HepG2 (cell line): ENCODE results near the gene TENM3. TPM values are rescaled to one million over a fixed set of nuclear protein-coding genes. Genes with fewer than 3 reads are reported as not detected.

Experiments used
- ATAC-seq: fragments of 200-7000 bp; cut with Tn5 transposase; 3 replicates; pipeline ENCODE4 v1.9.1; 2020; ENCODE audit warnings: mild to moderate bottlenecking, moderate library complexity
- BruUV-seq: library from RNA; stranded (reverse); fragments of 400-500 nt; replicated peaks from 2 replicates; lab custom pipeline; 2021; lab: Mats Ljungman, UMichigan
- CTCF ChIA-PET: fragments of 300-600 bp; formaldehyde crosslinking; extraction: SDS; loops from one replicate; lab custom pipeline; 2021; ENCODE audit warnings: low total read pairs, inconsistent platforms, low intra/inter-chr PET ratio; lab: Yijun Ruan, JAX
- POLR2A ChIA-PET: fragments of 350-600 bp; sonication (Branson Sonifier 250); formaldehyde crosslinking; loops from one replicate; lab custom pipeline; 2020; ENCODE audit warnings: antibody characterized with exemption, inconsistent platforms; lab: Yijun Ruan, JAX
- DNase-seq: peaks from one replicate; pipeline ENCODE4 v3.0.0-alpha.2; 2015; ENCODE audit warnings: low spot score
- FAIRE-seq: peaks from 3 replicates; lab custom pipeline; 2011; peaks lifted over from hg19 to GRCh38; lab: Jason Lieb, UNC
- H2AFZ ChIP-seq: one replicate; pipeline ENCODE4 v1.6.1; 2011; ENCODE audit warnings: low read length, inconsistent platforms
- H3K27ac ChIP-seq: fragments of 300-600 bp; 3 replicates; pipeline ENCODE4 v1.8.0; 2011; ENCODE audit warnings: mixed run types, mild to moderate bottlenecking, mixed read lengths, low read length, inconsistent platforms; ENCODE audit not compliant: insufficient read depth; ENCODE audit errors: extremely low read length
- H3K27me3 ChIP-seq, 2 experiments: fragments of 200-600 bp in 1 of 2; 2 replicates in 1 of 2; 3 replicates in 1 of 2; pipeline versions ENCODE4 v1.6.0 to v1.8.0; 2011; ENCODE audit warnings: low read length in 2 of 2, mild to moderate bottlenecking in 2 of 2, moderate library complexity in 2 of 2, inconsistent platforms in 1 of 2; ENCODE audit not compliant: insufficient read depth in 2 of 2, control insufficient read depth in 1 of 2
- H3K36me3 ChIP-seq, 2 experiments: fragments of 200-600 bp in 1 of 2; replicated peaks in 1 of 2; 2 replicates in 1 of 2; 3 replicates in 1 of 2; pipeline versions ENCODE4 v1.5.1 to v1.8.0; 2011; ENCODE audit warnings: low read length in 2 of 2, inconsistent platforms in 1 of 2; ENCODE audit not compliant: insufficient read depth in 2 of 2, control insufficient read depth in 1 of 2
- H3K4me1 ChIP-seq: 2 replicates; pipeline ENCODE4 v1.5.1; 2012; ENCODE audit warnings: low read length, inconsistent platforms; ENCODE audit not compliant: insufficient read depth
- H3K4me2 ChIP-seq: 2 replicates; pipeline ENCODE4 v1.6.0; 2011; ENCODE audit warnings: low read depth, low read length, inconsistent platforms
- H3K4me3 ChIP-seq, 3 experiments: fragments of 200-600 bp in 1 of 3; sonication (generic), shearing (Covaris generic) in 1 of 3; replicated peaks in 1 of 3; 2 replicates each; pipeline ENCODE4 v1.5.1; 2011 to 2016; ENCODE audit warnings: low read length in 3 of 3, inconsistent platforms in 2 of 3, low read depth in 2 of 3, mild to moderate bottlenecking in 2 of 3, control low read depth in 1 of 3, mixed read lengths in 1 of 3; ENCODE audit not compliant: insufficient read depth in 1 of 3
- H3K79me2 ChIP-seq: one replicate; pipeline ENCODE4 v1.6.1; 2011; ENCODE audit warnings: low read length, inconsistent platforms; ENCODE audit not compliant: insufficient read depth
- H3K9ac ChIP-seq: 2 replicates; pipeline ENCODE4 v1.6.0; 2011; ENCODE audit warnings: mild to moderate bottlenecking, low read depth, low read length, inconsistent platforms; ENCODE audit not compliant: insufficient read depth
- H3K9me3 ChIP-seq: 2 replicates; pipeline ENCODE4 v1.5.1; 2012; ENCODE audit warnings: mild to moderate bottlenecking, low read length
- H4K20me1 ChIP-seq: 2 replicates; pipeline ENCODE4 v1.6.0; 2011; ENCODE audit warnings: inconsistent platforms, mild to moderate bottlenecking, low read length, moderate library complexity; ENCODE audit not compliant: insufficient read depth
- CCAR2 ChIP-seq: fragments of 200-400 bp; formaldehyde crosslinking; optimal IDR thresholded peaks from 2 replicates; pipeline ENCODE3; 2018; ENCODE audit warnings: low read depth, mild to moderate bottlenecking, low read length, moderate library complexity
- CENPX ChIP-seq: sonication (generic); formaldehyde crosslinking; IDR thresholded peaks from 2 replicates; pipeline ENCODE4 v1.9.0; 2021; ENCODE audit warnings: mild to moderate bottlenecking, missing genetic modification reagents, moderate library complexity
- HNRNPK ChIP-seq: fragments of 200-400 bp; formaldehyde crosslinking; IDR thresholded peaks from 2 replicates; pipeline ENCODE4 v1.6.1; 2018; ENCODE audit warnings: low read length, low read depth, moderate library complexity, mild to moderate bottlenecking; ENCODE audit not compliant: poor library complexity, severe bottlenecking
- KDM5A ChIP-seq: fragments of 200-600 bp; sonication (generic); IDR thresholded peaks from 2 replicates; pipeline ENCODE4 v1.7.0; 2018; ENCODE audit warnings: antibody characterized with exemption, mild to moderate bottlenecking, low read length, borderline replicate concordance
- KLF15 ChIP-seq: sonication (generic); formaldehyde crosslinking; IDR thresholded peaks from 2 replicates; pipeline ENCODE4 v1.8.1; 2023; ENCODE audit warnings: borderline replicate concordance, mild to moderate bottlenecking, inconsistent platforms, missing genetic modification reagents, mixed read lengths
- MAFF ChIP-seq: IDR thresholded peaks from 2 replicates; pipeline ENCODE4 v1.6.1; 2011; ENCODE audit warnings: low read depth, low read length, improper control_type of control experiment
- MAFK ChIP-seq, 2 experiments: IDR thresholded peaks in 1 of 2; conservative IDR thresholded peaks in 1 of 2; 2 replicates each; pipeline ENCODE4 v1.6.1; 2011; ENCODE audit warnings: improper control_type of control experiment in 2 of 2, low read length in 2 of 2
- SP5 ChIP-seq: IDR thresholded peaks from 2 replicates; pipeline ENCODE4 v1.6.1; 2016; ENCODE audit warnings: low read depth, borderline replicate concordance
- ZBTB14 ChIP-seq: sonication (generic); formaldehyde crosslinking; IDR thresholded peaks from 2 replicates; pipeline ENCODE4 v1.4.0; 2020; ENCODE audit warnings: missing genetic modification reagents
- ZKSCAN5 ChIP-seq: sonication (generic); formaldehyde crosslinking; IDR thresholded peaks from 2 replicates; pipeline ENCODE4 v1.5.1; 2020; ENCODE audit warnings: mild to moderate bottlenecking, missing genetic modification reagents
- ZMYM2 ChIP-seq: sonication (generic); formaldehyde crosslinking; IDR thresholded peaks from 2 replicates; pipeline ENCODE4 v1.8.0; 2022; ENCODE audit warnings: mild to moderate bottlenecking, missing genetic modification reagents
- ZNF280D ChIP-seq: sonication (generic); formaldehyde crosslinking; IDR thresholded peaks from 2 replicates; pipeline ENCODE4 v1.5.1; 2020; ENCODE audit warnings: mild to moderate bottlenecking, missing genetic modification reagents
- ZNF350 ChIP-seq: sonication (generic); formaldehyde crosslinking; IDR thresholded peaks from 2 replicates; pipeline ENCODE4 v1.4.0; 2020; ENCODE audit warnings: mild to moderate bottlenecking, low read depth, missing genetic modification reagents, borderline replicate concordance
- ZZZ3 ChIP-seq: sonication (generic); formaldehyde crosslinking; IDR thresholded peaks from 2 replicates; pipeline ENCODE4 v1.4.0; 2020; ENCODE audit warnings: missing genetic modification reagents, mild to moderate bottlenecking, borderline replicate concordance
- in situ Hi-C: cut with HindIII; loops from 2 replicates; pipeline ENCODE4 v1.10.0; 2017; ENCODE audit warnings: low pct_unique_long_range_greater_than_20kb; ENCODE audit not compliant: extremely low pct_ligation_motif_present
- intact Hi-C: fragments of 100-400 bp; cut with micrococcal nuclease; formaldehyde crosslinking; loops from one replicate; pipeline ENCODE4 v1.10.0; 2022; ENCODE audit not compliant: unreplicated experiment
- polyA plus RNA-seq, 8 experiments: library from polyadenylated mRNA; depleted of rRNA in 3 of 8; stranded (reverse) in 7 of 8; unstranded in 1 of 8; fragments of >200 nt; fragmentation: Illumina TruSeq in 4 of 8; extraction: Trizol in 4 of 8; gene quantifications; 2 replicates each; pipeline versions ENCODE4 v1.2.1 to v1.2.3, GENCODE V29; 2011 to 2016; ENCODE audit warnings: low read depth in 4 of 8, missing spikeins in 1 of 8, mixed read lengths in 1 of 8; ENCODE audit not compliant: insufficient read depth in 1 of 8
- total RNA-seq, 5 experiments: library from RNA; depleted of rRNA; stranded (reverse); fragments of >200 nt; fragmentation: Illumina TruSeq; extraction: Trizol; gene quantifications; 2 replicates each; pipeline ENCODE4 v1.2.3, GENCODE V29; 2016; ENCODE audit warnings: low read depth in 1 of 5

The TENM3 gene
- total and polyA plus RNA-seq, 2 of the 13 experiments (the other 11 are each of a cell fraction or from before 2014, with no cell fraction given): 0.04 TPM; not detected in 1

- TF ChIP-seq KDM5A: no peak
- TF ChIP-seq ZZZ3 (CRISPR knock-in tag): no peak
- TF ChIP-seq ZMYM2 (CRISPR knock-in tag): no peak
- TF ChIP-seq ZKSCAN5 (CRISPR knock-in tag): no peak
- TF ChIP-seq ZNF280D (CRISPR knock-in tag): no peak
- no peak for TF ChIP-seq HNRNPK
- TF ChIP-seq ZBTB14 (CRISPR knock-in tag): no peak
- no peak for TF ChIP-seq SP5
Observed at GRCh38 chr4:182741914-182742313, 498.7 kb downstream of the TENM3 start (continued).

DNA sequence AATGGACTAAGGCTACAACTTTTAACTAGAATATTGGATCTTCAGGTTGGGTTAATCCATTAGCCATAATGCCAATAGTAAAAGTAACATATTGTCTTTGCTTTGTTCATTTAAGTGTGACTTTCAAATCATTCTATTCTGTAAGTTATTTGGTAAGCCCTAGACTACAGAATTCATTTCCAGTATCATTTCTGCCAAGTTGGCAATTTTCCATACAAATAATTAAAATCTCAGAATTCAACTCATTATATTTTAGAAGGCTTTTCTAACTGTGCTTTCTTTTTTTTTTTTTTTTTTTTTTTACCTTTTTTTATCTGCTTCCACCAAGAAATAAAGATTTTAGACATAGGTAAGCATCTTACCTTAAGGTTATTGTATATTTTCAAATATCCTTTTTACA is 500.6 kb downstream of the TENM3 start:
- intact Hi-C loops: no loop called here
- in situ Hi-C loops: no loop called here
- H2AFZ ChIP-seq: no peak overlapping the region
- no peaks in the 10 kb centered on the region for H3K4me1 ChIP-seq
- no peak overlapping the region for H3K4me2 ChIP-seq
- FAIRE-seq: no peak
- DNase-seq: no peak
- peak; percentile 75 for TF ChIP-seq MAFF
- no peak for TF ChIP-seq CENPX (CRISPR knock-in tag)
- TF ChIP-seq KLF15 (CRISPR knock-in tag): no peak
- peak; percentile 65 to 85 for TF ChIP-seq MAFK (conservative IDR thresholded peaks at IDR 0.05 in 1 of 2, IDR thresholded peaks at IDR 0.05 in 1 of 2; ENCODE audit: low read length in 2 of 2)
- no peak for TF ChIP-seq ZNF350
- TF ChIP-seq CCAR2: no peak
- ChIA-PET CTCF (no interaction called here), POLR2A (no interaction called here)
- H4K20me1 ChIP-seq: no peaks in the 10 kb centered on the region
- no peak for ATAC-seq
- H3K79me2 ChIP-seq: no peaks in the 10 kb centered on the region
- H3K9me3 ChIP-seq: peaks cover 5% of the 10 kb centered on the region; the same call in 1 of the 2 replicates
- H3K4me3 ChIP-seq: no peak overlapping the region
- H3K36me3 ChIP-seq: no peaks in the 10 kb centered on the region
- no peak overlapping the region for H3K27ac ChIP-seq
- H3K9ac ChIP-seq: no peak overlapping the region
- H3K27me3 ChIP-seq: no peaks in the 10 kb centered on the region
- no TSS peak for BruUV-seq
